C4-2B (cell line): ENCODE measurements around the gene DNAAF1.

Experiments
- CTCF ChIP-seq: fragments of 450-650 bp; conservative IDR thresholded peaks from 2 replicates; pipeline ENCODE4 v1.5.1; 2017; ENCODE audit warnings: mild to moderate bottlenecking
- ZFX ChIP-seq: fragments of 450-650 bp; IDR thresholded peaks from 2 replicates; pipeline ENCODE4 v1.6.1; 2017

- no peak for TF ChIP-seq CTCF
- TF ChIP-seq ZFX, result no peak
Observed at GRCh38 chr16:84144209-84144858, 774 bp upstream of the DNAAF1 start.
